NCI-H1436 treated with DMSO at 0.1 percent for 48 hours (cell line): ENCODE data around the gene SCAF1.
"Not testable (repeated sequence)": the region's sequence is repeated elsewhere in the genome, so short reads cannot be mapped to it uniquely, and the experiment has no call there.

Experiments used
- DNase-seq: peaks from one replicate; lab custom pipeline; 2025; lab: John Stamatoyannopoulos, UW

SCAF1 gene

GRCh38 chr19:49616532-49616931, 25.5 kb upstream of the SCAF1 start:
- DNase-seq, result no peak

DNA sequence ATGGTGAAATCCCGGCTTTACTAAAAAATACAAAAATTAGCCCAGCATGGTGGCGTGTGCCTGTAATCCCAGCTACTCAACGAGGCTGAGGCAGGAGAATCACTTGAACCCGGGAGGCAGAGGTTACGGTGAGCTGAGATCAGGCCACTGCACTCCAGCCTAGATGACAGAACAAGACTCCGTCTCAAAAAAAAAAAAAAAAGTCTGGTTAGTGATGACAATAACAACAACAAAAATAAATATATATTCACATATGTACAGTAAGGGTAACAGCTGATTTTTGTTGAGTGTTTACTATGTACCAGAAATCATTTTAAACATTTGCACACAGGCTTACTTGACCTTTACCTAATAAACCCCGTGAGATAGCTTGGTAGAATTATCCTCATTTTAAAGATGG, 25.1 kb upstream of the SCAF1 start:
- no peak for DNase-seq

GRCh38 chr19:49617860-49618259, 24.1 kb upstream of the SCAF1 start:
- not testable (repeated sequence) for DNase-seq

DNA sequence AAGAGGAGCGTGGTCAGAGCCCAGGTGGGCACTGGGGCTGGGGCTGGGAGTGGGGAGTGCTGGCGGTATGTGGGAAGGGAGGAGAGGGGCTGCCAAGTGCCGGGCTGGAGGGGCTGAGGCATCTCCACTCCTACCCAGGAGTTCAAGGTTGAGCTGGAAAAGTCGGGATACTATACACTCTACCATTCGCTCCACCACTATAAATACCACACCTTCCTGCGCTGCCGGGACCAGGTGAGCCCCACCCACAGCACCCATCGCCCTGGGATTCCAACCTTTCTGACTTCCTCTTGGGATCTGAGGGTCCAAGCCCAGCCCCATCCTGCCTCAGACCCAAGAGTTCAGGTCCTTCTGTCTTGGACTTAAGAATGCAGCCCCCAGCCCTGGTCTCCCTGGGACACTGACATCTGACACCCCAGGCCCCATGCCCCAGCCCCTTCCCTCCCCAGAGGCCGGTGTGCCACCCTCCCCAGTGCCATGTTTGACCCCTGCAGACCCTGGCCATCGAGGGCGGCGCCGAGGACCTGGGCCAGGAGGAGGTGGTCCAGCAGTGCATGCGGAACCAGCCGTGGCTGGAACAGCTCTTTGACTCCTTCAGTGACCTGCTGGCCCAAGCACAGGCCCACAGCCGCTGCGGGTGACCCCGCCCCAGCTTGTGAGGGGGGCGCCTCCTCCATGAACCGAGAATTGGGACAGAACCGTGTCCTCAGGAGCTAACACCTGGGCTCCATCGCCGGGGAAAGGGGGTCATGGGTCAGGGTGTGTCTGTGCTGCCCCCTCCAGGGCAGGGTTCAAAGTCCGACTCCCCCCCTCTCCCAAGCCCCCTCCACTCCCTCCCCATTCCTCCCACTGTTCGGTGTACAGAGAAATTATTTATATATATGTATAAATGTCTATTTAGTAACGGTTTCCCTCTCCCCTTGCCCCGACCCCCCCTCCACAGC, 16.8 kb upstream of the SCAF1 start:
- no peak for DNase-seq

GRCh38 chr19:49626226-49626625, 15.8 kb upstream of the SCAF1 start:
- no peak for DNase-seq

DNA sequence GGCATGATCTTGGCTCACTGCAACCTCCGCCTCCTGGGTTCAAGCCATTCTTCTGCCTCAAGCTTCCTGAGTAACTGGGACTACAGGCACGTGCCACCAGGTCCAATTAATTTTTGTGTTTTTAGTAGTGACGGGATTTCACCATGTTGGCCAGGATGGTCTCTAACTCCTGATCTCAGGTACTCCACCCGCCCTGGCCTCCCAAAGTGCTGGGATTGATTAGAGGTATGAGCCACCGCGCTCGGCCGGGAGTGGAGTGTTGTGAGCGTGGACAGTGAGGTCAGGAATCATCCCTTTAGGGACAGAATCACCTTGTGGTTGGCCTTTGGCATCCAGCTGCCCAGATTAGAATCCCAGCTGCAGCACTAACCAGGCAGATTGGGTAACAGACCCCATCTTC, 12.3 kb upstream of the SCAF1 start:
- no peak for DNase-seq

GRCh38 chr19:49631014-49631588, 10.9 kb upstream of the SCAF1 start:
- no peak for DNase-seq

DNA sequence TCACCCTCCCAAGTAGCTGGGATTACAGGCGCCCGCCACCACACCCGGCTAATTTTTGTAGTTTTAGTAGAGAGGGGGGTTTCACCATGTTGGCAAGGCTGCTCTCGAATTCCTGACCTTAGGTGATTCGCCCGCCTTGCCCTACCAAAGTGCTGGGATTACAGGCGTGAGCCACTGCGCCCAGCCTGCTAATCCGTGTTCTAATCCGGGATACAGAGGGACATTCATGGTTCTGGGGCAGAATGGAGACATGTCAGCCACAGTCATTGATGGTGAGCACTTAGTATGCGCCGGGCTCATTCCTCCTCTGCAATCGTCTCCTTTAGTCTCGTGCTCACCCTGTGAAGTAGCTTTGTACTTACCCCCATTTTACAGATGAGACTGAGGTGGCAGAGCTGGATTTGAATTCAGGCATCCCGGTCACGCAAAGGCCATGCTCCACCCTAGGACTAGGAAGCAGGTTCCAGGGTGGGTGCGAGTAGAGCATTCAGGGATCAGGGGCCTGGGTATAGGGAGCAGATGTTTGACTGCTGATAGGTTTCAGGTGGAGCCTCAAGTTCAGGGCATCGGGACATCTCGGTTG, 10.3 kb upstream of the SCAF1 start:
- DNase-seq, result no peak

DNA sequence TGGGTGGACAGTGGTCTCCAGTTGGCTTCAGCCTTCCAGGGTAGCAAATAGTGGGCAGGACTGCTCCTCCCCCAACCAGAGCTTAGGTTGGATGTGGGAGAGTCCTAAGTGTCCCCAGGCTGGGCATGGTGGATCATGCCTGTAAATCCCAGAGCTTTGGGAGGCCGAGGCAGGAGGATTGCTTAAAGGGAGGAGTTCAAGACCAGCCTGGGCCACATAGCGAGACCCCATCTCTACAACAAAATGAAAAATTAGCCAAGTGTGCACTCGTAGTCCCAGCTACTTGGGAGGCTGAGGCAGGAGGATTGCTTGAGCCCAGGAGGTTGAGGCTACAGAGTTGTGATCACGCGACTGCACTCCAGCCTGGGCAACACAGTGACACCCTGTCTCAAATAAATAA, 9.4 kb upstream of the SCAF1 start:
- no peak for DNase-seq

- DNase-seq, result not testable (repeated sequence)
Measured at GRCh38 chr19:49633273-49633672, 8.7 kb upstream of the SCAF1 start.

DNA sequence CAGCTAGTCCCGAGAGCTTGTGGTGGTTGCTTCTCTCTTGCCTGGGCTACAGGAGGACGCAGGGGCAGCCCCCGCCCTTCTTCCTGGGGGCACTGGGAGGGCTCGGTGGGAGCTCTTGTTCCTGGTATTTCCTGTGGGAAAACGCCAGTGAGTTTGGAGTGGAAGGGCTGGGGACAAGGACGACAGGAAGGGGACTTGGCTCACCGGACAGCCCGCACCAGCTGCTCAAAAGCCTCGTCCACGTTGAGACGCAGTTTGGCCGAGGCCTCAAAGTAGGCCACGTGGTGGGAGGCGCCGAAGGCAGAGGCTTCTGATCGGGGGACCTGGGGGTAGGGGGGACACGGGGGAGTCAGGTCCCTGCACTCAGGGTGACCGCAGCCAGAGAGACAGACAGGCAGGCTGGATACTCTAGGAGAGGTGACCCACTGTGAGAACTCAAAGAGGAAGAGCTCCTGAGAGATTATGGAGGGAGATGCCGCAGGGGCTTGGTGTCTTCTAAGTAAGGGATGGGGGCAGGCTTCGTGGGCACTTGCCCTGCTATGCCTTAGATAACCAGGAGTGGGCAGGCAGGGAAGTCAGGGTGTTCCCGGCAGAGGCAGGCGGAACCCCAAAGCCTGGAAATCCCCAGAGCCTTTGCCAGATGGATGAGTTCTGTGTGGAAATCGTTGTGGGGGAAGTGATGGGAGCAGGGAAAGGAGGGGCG, 6.3 kb upstream of the SCAF1 start:
- no peak for DNase-seq

DNA sequence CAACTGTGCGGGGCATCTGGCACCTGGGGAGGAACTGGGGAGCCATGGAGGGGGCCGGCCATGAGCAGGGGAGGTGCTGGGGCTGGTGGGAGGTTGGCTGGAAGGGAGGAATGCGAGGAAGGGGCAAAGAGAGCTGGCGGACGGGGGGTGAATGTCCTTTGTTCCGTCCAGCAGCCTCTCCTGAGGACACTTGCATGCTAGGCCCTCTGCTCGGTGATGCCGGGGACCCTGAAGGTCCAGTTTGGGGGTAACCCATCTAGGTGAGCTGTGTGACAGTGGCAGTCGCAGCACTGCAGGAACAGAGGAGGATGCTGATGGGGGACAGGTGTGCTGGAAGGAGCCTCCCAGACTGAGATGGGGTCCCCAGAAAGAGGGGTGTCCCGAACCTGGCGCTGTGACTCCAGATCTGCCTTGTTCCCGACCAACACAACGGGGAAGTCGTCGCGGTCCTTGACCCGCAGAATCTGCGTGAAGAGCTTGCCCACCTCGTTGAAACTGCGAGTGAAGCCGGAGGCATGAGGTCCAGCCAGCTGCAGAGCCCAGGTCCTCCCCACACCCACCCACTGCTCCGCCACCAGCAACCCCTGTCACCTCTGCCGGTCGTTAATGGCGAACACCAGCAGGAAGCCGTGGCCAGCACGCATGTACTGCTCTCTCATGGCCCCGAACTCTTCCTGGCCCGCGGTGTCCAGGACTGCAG, 5.6 kb upstream of the SCAF1 start:
- DNase-seq, result no peak

- DNase-seq, result no peak
Measured at GRCh38 chr19:49637821-49638738, 3.9 kb upstream of the SCAF1 start.

GRCh38 chr19:49639401-49640112, 2.5 kb upstream of the SCAF1 start:
- no peak for DNase-seq

DNA sequence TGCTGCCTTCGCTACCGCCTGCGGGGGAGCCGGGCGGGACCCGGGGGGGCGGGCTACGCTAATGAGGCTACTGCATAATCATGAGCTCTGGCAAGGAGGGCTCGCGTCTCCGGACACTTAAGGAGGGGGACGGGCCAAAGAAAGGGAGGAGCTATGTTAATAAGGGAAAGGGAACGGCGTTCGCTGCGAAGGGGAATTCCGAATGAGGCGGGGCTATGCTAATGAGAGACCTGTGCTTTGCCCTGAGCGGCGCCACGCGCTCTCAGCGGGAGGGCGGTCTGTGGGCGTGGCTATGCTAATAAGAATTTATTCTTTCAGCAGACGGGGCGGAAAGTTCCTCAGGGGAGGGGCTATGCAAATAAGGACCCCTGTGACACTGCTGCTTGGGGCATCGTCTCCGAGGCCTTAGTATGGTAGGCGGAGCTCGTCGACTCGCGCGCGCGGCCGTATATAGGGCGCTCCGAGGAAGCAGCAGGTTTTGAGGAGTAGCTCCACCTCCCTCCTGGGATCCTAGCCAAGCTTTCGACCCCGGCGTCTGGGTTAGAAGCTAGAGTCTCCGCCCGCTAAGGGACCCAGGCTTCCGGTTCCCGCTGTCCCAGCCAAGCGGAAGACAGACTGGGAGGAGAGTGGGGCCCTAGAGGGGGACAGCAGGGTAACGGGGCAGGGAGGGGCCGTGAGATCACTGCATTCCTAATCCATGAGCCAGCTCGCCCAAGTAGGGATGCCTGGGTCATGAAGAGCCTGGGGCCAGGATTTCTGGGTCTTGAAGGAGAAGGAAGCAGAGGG, 1.7 kb upstream of the SCAF1 start, which contains the start of gene RRAS:
RRAS (minus strand) TSS at position 31 of the 786 bp plus-strand sequence. CDS start 45 bp downstream, outside the sequence.
- peak; percentile 100 for DNase-seq

DNA sequence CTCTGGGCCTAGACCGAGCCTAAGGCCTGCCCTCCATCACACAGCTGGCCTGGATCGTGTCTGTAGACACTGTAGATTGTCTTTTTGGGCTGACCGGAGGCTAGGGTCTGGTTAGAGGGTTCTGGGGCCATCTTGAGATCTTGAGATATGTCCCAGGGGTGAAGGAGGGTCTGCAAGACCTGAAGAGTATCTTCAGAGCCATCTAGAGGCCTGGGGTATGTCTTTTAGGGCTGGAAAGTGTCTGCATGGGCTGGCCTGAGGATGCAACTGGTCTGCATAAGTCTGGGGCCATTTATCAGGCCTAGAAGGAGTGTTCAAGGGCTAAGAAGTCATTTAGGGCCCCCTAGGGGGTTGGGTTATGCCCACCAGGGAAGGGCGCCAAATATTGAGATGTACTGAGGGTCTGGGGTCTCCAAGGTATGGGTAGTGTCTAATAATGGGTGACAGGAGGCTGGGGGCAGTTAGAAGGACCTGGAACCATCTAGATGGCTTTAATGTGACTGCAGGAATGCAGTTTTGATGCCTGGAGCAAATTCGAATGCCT, 555 bp downstream of the SCAF1 start:
- DNase-seq, result no peak

- DNase-seq, result no peak
Measured at GRCh38 chr19:49643466-49643865, 1.5 kb downstream of the SCAF1 start.

GRCh38 chr19:49645592-49645991, 3.6 kb downstream of the SCAF1 start:
- DNase-seq, result no peak

DNA sequence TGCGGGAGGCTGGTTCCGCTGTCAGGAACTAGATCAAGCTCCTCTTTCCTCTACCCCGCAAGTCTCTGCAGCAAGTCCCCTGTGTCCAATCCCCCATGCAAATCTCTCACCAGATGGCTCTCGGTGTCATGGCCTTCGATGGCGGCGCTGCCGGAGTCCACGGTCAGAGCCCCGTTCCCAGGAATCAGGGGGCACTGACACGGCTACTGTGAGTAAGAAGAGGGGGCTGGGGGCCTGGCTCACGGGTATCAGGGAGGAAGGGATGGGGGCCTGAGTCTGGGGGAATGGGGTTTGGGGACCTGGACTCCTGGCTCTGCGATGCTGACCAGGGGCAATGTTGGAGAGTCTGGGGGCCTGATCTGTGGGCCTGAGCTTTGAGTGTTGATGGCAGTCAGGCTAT, 4.0 kb downstream of the SCAF1 start:
- no peak for DNase-seq
